DND-41 (cell line): ENCODE data around the gene AGMO.

ENCODE experiments used
- ATAC-seq: fragments of 200-7000 bp; cut with Tn5 transposase; 3 replicates; pipeline ENCODE4 v1.9.1; 2021; ENCODE audit warnings: low read depth; ENCODE audit not compliant: insufficient read depth
- DNase-seq: peaks from one replicate; pipeline ENCODE4 v3.0.0-alpha.2; 2020
- H2AFZ ChIP-seq: 2 replicates; pipeline ENCODE4 v1.6.0; 2012; ENCODE audit warnings: low read depth, low read length
- H3K27ac ChIP-seq: 2 replicates; pipeline ENCODE4 v1.5.1; 2012; ENCODE audit warnings: low read length, inconsistent platforms
- H3K27me3 ChIP-seq: fragments of 200-600 bp; sonication (generic); 2 replicates; pipeline ENCODE4 v1.6.0; 2012; ENCODE audit warnings: low read length, mild to moderate bottlenecking, inconsistent platforms; ENCODE audit not compliant: insufficient read depth, poor library complexity
- H3K36me3 ChIP-seq: 2 replicates; pipeline ENCODE4 v1.5.1; 2012; ENCODE audit warnings: low read length, inconsistent platforms; ENCODE audit not compliant: insufficient read depth
- H3K4me1 ChIP-seq: 2 replicates; pipeline ENCODE4 v1.5.1; 2012; ENCODE audit warnings: mild to moderate bottlenecking, low read length; ENCODE audit not compliant: insufficient read depth
- H3K4me2 ChIP-seq: 2 replicates; pipeline ENCODE4 v1.6.0; 2012; ENCODE audit warnings: mild to moderate bottlenecking, moderate library complexity, low read length, inconsistent platforms; ENCODE audit not compliant: insufficient read depth
- H3K4me3 ChIP-seq, 2 experiments: fragments of 200-600 bp in 1 of 2; shearing (Covaris generic) in 1 of 2; 2 replicates each; pipeline ENCODE4 v1.5.1; 2012 to 2016; ENCODE audit warnings: inconsistent platforms in 2 of 2, low read length in 2 of 2, mild to moderate bottlenecking in 2 of 2, low read depth in 1 of 2, moderate library complexity in 1 of 2
- H3K79me2 ChIP-seq: 2 replicates; pipeline ENCODE4 v1.6.0; 2012; ENCODE audit warnings: low read length, inconsistent platforms; ENCODE audit not compliant: insufficient read depth
- H3K9ac ChIP-seq: 2 replicates; pipeline ENCODE4 v1.6.0; 2012; ENCODE audit warnings: low read depth, mild to moderate bottlenecking, inconsistent platforms, low read length, moderate library complexity
- H3K9me3 ChIP-seq: 2 replicates; pipeline ENCODE4 v1.5.1; 2012; ENCODE audit warnings: low read length, moderate library complexity, mild to moderate bottlenecking, inconsistent platforms; ENCODE audit not compliant: insufficient read depth, severe bottlenecking
- H4K20me1 ChIP-seq: 2 replicates; pipeline ENCODE4 v1.6.0; 2012; ENCODE audit warnings: low read length; ENCODE audit not compliant: insufficient read depth
- EZH2 ChIP-seq: IDR thresholded peaks from 3 replicates; pipeline ENCODE4 v1.6.1; 2012; ENCODE audit warnings: borderline replicate concordance, low read depth, mild to moderate bottlenecking, moderate library complexity, low read length, inconsistent platforms; ENCODE audit not compliant: severe bottlenecking
- TF ChIP-seq, protein P1 (sequence below): IDR thresholded peaks from 2 replicates; pipeline ENCODE4 v1.5.1; 2012; ENCODE audit warnings: borderline replicate concordance, low read length, moderate library complexity, mild to moderate bottlenecking; ENCODE audit not compliant: poor library complexity, severe bottlenecking; ENCODE audit errors: extremely low read depth

The AGMO gene

DNA sequence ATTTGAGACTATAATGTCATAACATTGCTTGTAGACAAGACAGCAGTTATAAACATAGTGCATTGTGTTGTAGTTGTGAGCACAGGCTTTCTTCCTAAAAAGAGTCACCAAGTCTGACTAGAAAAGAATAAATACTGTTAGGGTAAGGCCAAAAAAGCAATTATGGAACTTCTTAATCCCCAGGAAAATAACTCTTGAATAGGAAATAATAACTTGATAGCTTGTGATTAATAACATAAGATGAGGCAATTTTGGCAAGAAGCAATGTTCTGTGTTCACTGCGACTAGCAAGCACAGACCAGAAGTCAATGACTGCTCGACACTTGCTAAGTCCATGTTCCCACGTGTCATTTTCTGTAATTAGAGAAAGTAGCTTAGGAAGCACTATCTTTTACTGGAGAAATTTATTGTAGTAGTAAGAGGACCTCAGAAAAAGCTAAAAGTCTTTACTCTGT is 97.1 kb downstream of the AGMO start:
- no peaks in the 10 kb centered on the region for H4K20me1 ChIP-seq
- H3K4me1 ChIP-seq = no peaks in the 10 kb centered on the region
- TF ChIP-seq, protein P1, sequence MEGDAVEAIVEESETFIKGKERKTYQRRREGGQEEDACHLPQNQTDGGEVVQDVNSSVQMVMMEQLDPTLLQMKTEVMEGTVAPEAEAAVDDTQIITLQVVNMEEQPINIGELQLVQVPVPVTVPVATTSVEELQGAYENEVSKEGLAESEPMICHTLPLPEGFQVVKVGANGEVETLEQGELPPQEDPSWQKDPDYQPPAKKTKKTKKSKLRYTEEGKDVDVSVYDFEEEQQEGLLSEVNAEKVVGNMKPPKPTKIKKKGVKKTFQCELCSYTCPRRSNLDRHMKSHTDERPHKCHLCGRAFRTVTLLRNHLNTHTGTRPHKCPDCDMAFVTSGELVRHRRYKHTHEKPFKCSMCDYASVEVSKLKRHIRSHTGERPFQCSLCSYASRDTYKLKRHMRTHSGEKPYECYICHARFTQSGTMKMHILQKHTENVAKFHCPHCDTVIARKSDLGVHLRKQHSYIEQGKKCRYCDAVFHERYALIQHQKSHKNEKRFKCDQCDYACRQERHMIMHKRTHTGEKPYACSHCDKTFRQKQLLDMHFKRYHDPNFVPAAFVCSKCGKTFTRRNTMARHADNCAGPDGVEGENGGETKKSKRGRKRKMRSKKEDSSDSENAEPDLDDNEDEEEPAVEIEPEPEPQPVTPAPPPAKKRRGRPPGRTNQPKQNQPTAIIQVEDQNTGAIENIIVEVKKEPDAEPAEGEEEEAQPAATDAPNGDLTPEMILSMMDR = no peak
- no peak for TF ChIP-seq EZH2
- no peak for DNase-seq
- H3K79me2 ChIP-seq = no peaks in the 10 kb centered on the region
- no peak overlapping the region for H3K27ac ChIP-seq
- no peaks in the 10 kb centered on the region for H3K9me3 ChIP-seq
- no peak for ATAC-seq
- no peak overlapping the region for H3K9ac ChIP-seq
- no peak overlapping the region for H2AFZ ChIP-seq
- no peaks in the 10 kb centered on the region for H3K27me3 ChIP-seq
- no peak overlapping the region for H3K4me3 ChIP-seq
- H3K4me2 ChIP-seq = no peak overlapping the region
- H3K36me3 ChIP-seq = no peaks in the 10 kb centered on the region

DNA sequence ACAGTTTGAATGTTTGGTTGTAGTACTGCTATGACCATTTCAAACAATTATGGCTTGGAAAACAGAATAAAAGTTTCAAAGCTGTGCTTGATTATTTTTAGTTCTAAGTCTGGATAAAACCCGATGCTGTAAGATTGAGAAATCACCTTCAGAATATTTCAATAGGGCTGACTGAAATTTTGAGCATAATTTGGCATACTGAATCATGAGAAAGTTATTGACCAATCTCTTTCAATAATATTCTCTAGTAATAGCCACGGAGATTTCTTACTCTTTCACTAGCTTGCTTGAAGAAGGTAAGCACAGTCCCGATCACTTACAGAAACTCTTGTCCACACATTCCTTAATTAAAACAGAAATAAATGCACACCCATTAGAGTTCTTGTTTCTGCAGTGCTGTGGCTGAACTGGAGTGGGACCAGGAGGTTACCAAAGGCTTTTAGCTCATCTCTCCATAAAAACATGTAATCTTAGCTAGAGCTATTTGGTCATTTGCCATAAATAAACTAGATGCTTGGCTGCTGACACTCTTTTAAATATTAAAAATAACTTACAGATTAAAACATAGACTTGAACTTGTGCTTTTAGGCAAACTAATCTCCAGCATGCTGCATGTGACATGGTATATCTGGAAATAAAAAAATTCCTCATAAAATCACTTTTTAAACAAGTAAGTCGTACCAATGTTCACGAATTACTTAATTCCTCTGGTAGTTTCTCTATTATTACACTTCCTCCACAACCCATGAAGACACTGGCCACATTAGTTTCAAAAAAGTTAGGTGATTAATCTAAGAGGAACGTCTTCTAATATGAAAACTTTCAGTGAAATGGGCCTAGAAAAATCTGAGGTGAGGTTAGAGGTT is 97.8 kb downstream of the AGMO start:
- Histone ChIP-seq H3K27me3 (no peaks in the 10 kb centered on the region), H3K27ac (no peak overlapping the region), H3K4me2 (no peak overlapping the region), H3K4me1 (no peaks in the 10 kb centered on the region), H3K36me3 (no peaks in the 10 kb centered on the region), H2AFZ (no peak overlapping the region), H3K4me3 (no peak overlapping the region), H4K20me1 (no peaks in the 10 kb centered on the region), H3K79me2 (no peaks in the 10 kb centered on the region), H3K9ac (no peak overlapping the region), H3K9me3 (no peaks in the 10 kb centered on the region)
- ATAC-seq (no peak), DNase-seq (no peak)
- TF ChIP-seq, protein P1 = no peak
- no peak for TF ChIP-seq EZH2

DNA sequence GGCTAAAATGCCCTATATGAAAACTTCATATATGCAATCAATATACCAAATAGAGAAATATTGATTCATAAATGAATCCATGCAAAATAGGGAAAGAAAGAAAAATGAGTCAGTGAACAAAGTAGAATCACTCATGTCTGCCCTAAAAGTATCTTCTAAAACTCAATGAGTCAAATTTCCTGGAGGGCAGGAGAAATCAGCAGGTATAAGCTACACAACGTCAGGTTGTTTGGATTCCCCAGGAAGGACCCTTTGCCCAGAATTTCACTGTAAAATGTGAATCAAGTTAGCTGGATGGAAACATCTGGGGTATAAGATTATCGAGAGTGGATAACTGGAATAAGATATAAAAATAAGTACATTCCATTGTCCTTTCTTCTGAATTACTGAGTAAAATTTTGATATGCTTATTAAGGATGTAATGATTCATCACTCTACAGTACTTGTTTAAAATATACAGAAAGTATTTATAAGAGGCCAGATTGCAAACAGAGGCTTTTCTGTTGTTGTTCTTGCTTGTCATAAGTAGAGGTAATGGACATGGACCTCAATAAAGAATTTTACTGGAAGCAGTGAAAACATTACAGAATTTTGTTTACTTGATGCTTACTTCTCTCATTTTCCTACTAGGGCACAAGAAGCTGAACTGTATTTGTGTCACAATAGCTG is 99.0 kb downstream of the AGMO start:
- Histone ChIP-seq H3K9ac (no peak overlapping the region), H3K79me2 (no peaks in the 10 kb centered on the region), H4K20me1 (no peaks in the 10 kb centered on the region), H3K9me3 (no peaks in the 10 kb centered on the region), H3K4me2 (no peak overlapping the region), H3K27me3 (no peaks in the 10 kb centered on the region), H2AFZ (no peak overlapping the region), H3K4me3 (no peak overlapping the region), H3K36me3 (no peaks in the 10 kb centered on the region), H3K27ac (no peak overlapping the region), H3K4me1 (no peaks in the 10 kb centered on the region)
- ATAC-seq (no peak), DNase-seq (no peak)
- TF ChIP-seq, protein P1 = no peak
